M059J (cell line): ENCODE results near the gene SAYSD1. TPM values are rescaled to one million over a fixed set of nuclear protein-coding genes. Genes with fewer than 3 reads are reported as not detected.
"Not testable (repeated sequence)": the region's sequence is repeated elsewhere in the genome, so short reads cannot be mapped to it uniquely, and the experiment has no call there.

Source experiments
- DNase-seq: peaks from one replicate; pipeline ENCODE4 v3.0.0-alpha.2; 2012; ENCODE audit warnings: low read depth
- total RNA-seq: library from RNA; depleted of rRNA; stranded (reverse); fragments of >200 nt; shearing (Covaris generic); gene quantifications from 2 replicates; pipeline ENCODE4 v1.2.3, GENCODE V29; 2014; rRNA removed

SAYSD1 gene, protein sequence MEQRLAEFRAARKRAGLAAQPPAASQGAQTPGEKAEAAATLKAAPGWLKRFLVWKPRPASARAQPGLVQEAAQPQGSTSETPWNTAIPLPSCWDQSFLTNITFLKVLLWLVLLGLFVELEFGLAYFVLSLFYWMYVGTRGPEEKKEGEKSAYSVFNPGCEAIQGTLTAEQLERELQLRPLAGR
- total RNA-seq = 24.2 and 25.9 TPM in 2 replicates

DNA sequence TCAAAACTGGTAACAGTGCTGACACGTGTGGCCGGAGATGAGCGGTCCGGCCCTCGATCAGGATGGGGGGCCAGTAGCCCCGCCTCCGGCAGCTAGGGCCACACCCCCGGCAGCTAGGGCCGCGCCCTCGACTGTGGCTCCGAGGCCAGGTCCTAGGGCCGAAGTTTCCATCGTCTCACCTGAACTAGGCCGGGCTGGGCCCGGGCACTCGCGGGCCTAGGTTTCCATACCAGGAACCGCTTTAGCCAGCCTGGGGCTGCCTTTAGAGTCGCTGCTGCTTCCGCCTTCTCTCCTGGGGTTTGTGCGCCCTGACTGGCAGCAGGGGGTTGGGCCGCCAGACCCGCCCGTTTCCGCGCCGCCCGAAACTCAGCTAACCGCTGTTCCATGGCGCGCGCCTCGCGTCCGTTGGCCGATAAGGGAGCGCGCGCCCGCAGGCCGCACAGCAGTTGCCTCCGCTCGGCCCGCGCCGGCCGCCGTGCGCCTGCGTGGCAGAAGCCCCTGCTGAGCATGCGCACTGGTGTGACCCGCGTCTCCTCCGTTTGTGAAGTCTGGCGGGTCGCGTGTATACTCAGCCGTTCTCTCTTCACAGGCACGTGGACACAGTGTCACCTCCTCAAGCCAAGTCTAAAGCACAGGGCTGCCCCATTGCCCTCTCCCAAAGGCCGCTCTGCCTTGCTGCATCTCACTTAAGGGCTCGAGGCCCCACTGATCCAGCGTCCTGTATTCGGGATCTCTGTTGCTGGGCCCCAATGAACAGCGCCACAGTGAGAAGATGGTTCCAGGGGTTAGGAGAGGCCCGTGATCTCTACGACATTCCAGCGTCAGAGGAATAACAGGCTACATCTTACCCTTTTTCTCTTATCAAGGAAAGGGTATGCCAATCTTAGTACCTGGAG, at the start of gene SAYSD1:
SAYSD1 (minus strand) TSS at position 483 of the 896 bp plus-strand sequence; CDS start at position 386, 97 bp downstream.
- peak; percentile 92 for DNase-seq

DNA sequence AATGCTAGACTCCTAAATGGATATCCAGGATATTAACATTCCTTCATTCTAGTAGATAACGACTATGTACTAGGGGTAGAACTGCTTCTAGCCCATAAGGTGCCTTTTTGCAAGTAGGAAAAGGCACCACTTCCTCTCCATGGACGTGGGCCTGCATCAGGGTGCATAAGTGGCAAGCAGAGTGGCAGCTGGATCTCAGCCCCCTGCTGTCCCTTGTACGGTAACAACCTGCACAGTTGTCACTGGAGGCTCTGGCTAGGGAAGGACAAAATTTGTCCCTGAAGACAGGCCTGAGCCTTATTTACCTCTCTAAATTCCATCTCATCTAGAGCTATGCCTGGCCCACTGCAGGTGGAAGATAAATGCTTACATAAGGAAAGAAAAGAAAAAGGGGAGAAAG, 42.5 kb upstream of the SAYSD1 start:
- DNase-seq = no peak

DNA sequence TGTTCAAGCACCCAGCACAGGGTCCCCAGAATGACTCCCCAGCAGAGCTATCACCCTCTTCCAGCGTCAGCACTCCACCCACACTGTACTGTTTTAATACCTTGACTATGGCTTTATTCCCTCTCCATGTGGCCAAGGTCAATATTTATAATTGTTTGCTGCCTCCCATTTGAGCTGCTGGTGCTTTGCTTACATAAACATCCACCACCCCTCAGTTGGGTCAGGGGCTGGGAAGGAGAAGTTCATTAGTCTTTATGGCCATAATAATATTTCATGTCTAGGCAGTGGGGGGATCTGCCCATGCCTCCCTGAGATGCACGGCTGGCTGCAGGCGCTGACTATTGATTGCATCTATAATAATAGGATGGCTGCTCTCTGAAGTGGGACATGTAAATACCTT, 41.8 kb upstream of the SAYSD1 start:
- no peak for DNase-seq

DNA sequence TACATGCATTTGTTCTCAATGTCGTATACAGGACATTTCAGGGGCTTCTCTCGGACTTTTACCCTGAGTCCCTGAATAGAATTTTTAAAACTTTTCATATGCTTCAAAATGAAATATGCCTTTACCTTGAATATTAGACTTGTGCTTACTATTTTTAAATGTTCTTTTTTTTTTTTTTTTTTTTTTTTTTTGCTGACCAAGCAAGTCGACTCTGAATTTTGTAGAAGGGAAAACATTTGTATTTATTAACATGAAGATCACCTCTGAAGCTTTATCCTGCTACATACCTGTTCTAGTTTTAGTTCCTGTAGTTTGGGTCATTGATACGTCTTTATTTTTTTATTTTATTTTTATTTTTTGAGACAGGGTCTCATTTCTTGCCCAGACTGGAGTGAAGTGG, 39.7 kb upstream of the SAYSD1 start:
- no peak for DNase-seq

DNA sequence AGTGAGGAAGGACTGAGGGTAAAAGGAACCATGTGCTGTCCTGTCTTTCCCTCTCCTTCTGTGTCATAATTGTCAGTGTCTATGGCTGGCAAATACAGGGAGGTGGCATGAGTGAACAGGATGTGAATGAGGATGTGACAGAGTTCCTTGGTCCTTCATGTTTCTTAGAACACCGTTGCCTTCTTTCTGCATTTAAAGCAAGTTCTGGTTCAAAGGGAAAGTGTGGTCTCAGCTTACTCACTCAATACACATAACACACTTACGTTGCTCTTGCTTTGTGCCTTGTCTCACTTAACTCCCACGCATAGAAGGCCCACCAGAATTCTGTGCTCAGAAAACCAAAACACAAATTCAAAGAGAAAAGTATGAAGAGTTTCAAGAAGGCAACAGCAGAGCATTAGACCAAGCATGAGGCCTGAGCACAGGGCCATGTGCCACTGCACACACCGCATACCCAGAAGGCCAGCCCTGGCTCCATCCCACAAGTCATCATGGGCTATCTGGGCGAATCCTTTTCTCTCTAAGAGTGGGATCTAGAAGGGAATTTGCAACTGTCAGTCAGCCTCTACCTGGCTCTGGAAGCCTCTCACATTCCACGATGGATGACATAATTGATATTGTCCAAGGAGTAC, 38.9 kb upstream of the SAYSD1 start:
- DNase-seq = no peak

DNA sequence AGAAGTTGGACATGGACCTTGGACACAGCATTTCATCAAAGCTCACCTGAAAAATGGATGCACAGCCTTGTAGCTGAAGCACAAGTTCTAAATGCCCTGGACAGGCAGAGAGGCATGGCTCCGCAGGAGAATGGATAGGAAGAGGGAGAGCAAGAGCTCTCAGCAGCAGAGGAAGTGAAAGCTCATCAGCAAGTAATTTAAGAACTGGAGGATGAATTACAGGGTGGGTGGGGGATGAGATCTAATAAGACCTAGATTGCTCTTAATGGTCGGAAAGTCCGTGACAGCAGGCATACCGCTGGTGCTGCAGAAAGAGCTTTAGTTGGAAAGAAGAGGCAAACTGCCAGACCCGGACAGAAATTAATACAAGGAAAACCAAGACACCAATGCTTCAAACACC, 37.3 kb upstream of the SAYSD1 start:
- DNase-seq = no peak

DNA sequence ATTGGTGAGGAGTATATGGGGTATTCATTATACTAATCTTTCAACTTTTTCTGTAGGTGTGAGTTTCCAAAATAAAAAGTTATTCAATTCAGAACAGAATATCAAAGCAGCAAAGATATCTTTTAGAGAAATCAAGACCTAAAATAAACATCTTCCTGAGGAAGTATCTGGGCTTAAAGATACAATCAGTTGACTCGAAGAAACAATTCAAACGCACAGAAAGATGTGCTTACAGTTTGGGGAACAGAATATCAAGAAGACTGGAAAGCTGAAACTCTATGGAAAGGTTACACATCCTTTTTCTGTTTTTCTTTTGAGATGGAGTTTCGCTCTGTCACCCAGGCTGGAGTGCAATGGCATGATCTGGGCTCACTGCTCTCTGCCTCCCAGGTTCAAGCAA, 36.2 kb upstream of the SAYSD1 start:
- no peak for DNase-seq

DNA sequence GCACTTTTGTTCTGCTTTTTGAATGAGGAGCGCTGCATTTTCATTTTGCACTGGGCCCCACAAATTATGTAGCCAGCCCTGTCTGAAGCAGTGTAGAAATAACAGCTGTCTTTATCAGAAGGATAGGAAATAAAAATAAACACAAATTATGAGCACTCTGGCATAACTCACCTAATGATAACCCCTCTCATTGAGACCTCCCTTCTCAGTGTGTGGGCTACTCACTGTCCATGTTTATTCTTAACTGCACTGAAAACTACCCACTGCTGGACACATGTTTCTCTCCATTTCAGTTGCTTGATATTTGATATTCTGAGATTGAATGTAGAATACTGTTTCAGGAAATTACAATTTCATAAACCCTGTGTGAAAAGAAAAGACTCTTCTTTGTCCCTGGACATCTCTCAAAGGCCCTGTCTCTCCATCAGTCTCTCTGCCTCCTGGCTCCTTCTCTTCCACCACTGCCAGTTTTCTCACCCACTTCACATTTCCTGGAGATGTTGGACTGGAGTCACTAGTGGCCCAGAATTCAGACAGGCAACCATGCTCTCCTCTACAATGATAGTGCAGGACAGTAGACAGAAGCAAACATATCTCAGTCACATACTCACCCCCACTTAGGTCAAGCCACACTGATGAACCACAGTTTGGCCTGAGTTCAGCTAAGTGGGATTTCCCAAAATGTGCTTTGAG, 29.6 kb upstream of the SAYSD1 start:
- DNase-seq = no peak

DNA sequence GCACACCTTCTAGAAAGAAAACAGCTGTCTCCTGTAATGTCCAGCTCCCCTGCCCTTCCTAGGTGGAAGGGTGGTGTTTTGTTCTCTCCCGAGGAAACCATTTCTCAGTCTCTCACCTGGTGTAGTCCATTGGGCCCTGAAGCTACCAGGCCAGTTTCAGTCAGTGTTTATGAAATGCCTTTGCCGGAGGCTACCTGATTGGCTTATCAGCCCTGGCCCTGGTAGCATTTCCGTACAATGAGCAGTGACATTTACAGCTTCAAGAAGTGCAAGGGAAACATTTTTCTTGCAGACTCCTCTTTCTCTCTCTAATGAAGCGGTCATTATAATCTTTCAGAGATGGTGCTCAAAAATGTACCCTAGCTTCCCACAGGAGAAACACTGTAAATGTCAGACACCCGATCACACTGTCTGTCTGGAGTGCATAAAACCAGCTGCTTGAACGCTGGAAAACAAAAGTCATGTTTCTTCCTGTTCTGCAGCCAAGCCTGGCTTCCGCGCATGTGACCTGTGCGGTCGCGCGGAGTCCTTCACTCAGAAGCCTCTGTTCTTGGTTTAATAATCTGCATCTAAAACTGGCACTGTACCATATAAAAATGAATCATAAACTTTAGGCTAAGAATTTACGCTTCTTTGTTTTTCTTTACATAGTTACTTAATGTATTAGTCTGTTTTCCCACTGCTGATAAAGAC, 28.4 kb upstream of the SAYSD1 start:
- no peak for DNase-seq

DNA sequence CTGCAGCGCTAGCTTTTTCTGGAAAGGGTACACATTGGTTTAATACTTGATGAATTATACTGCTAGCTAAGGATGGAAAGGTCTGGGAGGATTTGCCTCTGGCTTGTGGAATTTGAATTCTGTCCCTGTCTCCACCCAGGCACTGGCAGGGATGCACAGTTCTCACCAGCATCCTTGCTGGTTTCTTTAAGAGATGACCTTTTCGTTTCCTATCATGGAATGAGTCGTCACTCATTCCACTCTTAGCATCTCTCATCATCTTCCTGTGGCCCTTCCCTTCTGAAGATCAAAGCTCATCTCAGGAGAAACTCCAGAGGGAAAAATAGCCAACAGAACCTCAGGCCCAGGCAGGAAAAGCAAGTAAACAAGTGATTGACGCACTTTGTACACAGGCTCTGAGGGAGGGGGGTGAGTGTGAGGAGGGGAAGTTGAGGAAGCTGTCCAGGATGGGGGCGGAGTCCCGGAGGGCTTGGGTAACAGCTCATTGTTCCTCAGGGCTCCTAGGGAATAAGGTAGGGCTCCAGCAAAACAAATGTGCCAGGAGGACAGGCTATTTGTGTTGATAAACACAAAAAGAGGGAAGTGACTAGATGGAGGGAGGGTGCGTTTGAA, 25.7 kb upstream of the SAYSD1 start:
- no peak for DNase-seq

DNA sequence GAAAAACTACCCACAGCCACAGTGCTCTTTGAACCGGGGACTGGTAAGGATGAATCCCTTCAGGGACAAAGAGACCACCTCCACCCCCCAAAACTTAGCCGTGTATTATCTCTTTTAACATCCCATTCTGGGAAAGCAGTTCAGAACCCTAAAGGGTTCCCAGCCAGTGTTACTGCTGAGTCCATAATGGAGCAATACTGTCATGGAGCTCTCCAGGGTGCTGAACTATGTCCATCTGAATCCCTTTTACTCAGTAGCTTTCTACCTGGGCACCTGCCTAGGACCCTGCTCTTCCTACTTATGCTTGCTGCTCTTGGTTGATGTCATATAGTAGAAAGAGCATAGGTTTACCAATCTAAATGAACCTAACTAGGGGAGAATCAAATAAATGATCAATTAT, 22.3 kb upstream of the SAYSD1 start:
- peak; percentile 42 for DNase-seq

DNA sequence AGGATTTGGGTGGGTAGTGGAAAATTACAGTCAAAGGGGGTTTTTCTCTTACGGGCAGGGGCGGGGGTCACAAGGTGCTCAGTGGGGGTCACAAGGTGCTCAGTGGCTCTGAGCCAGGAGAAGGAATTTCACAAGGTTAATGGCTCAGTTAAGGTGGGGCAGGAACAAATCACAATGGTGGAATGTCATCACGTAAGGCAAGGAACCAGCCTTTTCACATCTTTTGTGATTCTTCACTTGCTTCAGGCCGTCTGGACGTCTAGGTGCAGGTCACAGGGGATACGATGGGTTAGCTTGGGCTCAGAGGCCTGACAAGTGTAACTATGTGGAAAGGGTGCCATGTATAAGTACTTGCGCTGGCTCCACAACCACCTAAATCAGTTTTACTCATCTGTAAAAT, 21.2 kb upstream of the SAYSD1 start:
- not testable (repeated sequence) for DNase-seq

DNA sequence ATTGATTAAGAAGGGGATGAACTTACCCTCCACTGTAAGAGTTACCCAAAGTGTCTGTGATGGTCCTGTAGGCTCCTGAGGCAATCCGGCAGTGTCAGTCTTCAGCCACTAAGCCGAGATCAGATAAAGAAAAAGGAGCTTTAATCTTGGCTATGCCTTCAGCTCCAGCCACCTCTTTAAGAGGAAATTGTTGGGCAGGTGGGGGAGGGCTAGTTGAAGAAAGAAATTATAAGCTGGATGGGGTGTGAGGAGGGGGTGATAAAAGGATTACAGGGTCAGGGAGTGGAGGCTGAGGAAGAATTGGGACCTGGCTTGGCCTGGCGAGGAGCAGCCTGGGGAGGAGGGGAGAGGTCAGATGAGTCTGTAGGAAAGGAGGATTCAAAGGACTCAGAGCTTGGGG, 19.8 kb upstream of the SAYSD1 start:
- DNase-seq = not testable (repeated sequence)

DNA sequence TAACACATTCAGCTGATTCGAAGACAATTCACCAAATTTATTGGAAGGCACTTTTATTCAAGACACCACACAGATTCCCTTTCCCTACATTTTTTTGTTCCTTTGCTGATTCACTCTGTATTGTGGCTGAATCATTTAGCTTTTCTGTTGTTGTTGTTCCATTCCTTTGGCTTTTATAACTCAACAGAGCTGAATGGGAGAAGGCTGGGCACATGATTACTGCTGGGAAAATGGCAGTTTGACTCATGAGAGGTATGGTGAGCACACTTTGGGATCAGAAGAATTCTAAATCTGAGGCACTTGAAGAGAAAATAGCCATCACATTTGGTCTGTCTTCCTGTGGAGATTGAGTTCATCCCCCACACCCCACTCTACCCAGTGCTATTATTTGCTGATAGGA, 15.7 kb upstream of the SAYSD1 start:
- no peak for DNase-seq

DNA sequence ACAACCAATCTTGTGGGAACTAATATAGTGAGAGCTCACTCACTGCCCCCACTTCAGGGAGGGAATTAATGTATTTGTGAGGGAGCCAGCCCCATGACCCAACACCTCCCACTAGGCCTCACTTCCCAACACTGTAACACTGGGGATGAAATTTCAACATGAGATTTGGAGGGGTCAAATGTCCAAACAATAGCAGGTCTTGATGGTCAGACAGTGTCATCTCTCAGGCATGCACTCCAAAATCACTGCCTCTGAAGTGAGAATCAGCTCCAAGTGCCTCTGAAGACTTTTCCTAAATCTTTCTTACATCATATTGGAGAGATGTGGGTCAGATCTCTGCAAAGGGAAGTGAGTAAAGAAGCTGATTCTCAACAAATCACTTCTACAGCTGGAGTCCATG, 13.8 kb upstream of the SAYSD1 start:
- no peak for DNase-seq

DNA sequence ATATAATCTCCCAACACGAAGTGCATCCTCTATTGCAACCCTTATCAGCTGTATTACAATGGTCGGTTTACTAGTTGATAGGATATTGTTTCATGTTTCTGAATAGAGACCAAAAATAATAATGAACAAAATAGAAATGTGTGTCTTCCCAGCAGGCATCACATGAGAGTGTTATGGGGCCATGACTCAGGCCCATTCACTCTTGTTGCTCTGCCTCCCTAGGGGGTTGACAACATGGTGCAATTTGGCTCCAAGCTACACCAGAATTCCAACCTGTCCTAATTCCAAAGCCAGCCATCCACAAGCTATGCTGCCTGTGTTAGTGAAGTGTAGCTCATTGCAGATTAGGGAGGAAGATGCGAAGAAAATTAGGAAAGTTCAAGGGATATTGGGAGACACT, 13.1 kb upstream of the SAYSD1 start:
- no peak for DNase-seq

DNA sequence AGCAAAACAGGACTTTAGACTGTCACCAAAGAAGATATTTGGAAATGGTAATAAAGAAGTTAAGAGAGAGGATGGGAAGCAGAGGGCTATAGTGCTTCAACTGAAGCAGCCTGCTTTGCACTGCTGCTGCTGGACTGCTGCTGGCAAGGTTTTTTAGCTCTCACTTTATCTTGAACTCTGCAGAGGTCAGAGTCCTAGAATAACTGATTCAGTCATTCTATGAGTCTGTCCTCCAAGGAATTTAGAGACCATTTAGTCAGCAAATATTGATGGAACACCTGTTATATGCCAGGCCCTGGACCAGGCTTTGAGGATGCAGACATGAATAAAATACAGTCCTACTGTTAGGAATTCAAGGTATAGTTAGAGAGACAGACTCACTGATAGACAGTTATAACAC, 9.1 kb upstream of the SAYSD1 start:
- no peak for DNase-seq

DNA sequence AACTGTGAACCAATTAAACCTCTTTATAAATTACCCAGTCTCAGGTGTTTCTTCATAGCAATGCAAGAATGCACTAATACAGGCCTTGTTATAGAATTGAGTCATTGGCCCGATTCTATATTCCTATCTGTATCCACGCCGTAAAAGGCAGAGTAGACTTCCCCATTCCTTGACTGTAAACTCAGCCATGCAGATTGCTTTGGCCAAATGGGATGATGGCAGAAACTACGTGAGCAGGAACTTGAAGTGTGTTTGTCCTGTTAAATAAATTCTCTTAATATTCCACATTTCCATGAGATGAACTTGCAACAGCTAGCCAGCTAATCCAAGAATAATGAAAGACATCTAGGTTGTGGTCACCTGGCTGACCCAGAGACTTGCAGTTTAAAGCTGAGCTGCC, 3.9 kb upstream of the SAYSD1 start:
- no peak for DNase-seq

DNA sequence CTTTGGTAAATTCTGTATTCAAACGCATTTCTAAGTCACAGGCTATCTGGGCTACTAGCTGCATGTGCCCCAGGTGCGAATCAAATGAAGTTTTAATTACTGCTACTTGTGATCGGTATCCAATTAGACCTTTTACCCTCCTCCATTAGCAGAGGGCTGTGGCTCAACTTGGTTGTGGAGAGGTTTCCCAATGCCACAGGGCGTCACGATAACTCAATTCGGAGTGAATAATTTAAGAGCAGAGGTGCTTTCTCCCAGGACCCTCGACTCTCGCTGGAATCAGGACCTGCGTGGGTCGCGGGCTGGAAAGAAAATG, 640 bp downstream of the SAYSD1 start:
- DNase-seq = no peak

DNA sequence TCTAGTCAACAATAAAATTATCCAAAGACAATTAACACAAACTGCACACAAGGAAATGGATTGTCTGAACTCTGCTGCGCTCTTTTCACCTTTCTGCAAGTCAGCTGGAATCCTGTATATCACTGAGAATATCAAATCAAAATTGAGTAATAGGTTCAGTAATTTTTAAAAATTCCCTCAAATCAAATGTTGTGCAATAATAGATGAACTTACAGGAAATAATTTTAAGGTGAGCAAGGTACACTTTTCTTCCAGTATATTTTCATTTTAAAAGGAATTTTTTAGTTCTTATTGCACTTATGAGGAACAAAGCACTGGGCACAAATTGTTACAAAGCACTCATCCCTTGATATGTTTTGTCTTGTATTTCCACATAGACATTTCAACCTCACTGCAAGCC, 1.2 kb downstream of the SAYSD1 start:
- DNase-seq = no peak

DNA sequence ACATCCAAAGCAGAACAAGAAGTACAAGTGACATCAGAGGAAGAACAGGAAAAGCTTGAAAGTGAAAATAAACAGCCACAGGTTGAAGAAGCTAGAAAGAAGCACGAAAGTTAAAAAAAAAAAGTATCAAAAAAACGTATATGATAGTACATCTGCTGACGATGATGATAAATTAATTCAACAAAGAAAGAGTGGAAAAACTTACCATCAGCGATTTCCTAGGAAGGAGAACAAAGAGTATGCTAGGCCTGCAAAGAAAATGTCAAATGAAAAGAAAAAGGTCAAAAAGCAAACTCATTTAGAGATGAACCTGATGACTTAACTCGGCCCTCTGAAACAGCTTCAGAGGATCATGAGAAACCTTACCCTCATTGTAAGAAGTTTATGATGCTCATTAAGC, 3.7 kb downstream of the SAYSD1 start:
- no peak for DNase-seq
